Mesenchymal stem cell (in vitro differentiated cells and primary cell): Measurements from ENCODE around the gene TMPRSS4.

ENCODE experiments used
- DNase-seq: peaks from one replicate; pipeline ENCODE4 v3.0.0-alpha.2; 2013
- H2AFZ ChIP-seq: one replicate; pipeline ENCODE4 v1.6.1; 2013; ENCODE audit warnings: low read depth, mild to moderate bottlenecking, control low read depth, inconsistent platforms, low read length, moderate library complexity
- H2AK5ac ChIP-seq: 2 replicates; pipeline ENCODE4 v1.6.1; 2013; ENCODE audit warnings: low read length, moderate library complexity, mild to moderate bottlenecking, inconsistent platforms; ENCODE audit not compliant: severe bottlenecking
- H2BK120ac ChIP-seq: one replicate; pipeline ENCODE4 v1.6.1; 2013; ENCODE audit warnings: low read depth, mild to moderate bottlenecking, inconsistent platforms, low read length, moderate library complexity
- H2BK12ac ChIP-seq, 2 experiments: one replicate each; pipeline ENCODE4 v1.6.1; 2013; ENCODE audit warnings: inconsistent platforms in 2 of 2, low read length in 2 of 2, mild to moderate bottlenecking in 2 of 2, moderate library complexity in 2 of 2, control low read depth in 1 of 2
- H2BK15ac ChIP-seq: one replicate; pipeline ENCODE4 v1.6.1; 2013; ENCODE audit warnings: mild to moderate bottlenecking, low read depth, inconsistent platforms; ENCODE audit not compliant: poor library complexity, severe bottlenecking
- H2BK5ac ChIP-seq: 2 replicates; pipeline ENCODE4 v1.6.1; 2013; ENCODE audit warnings: low read depth, mild to moderate bottlenecking, low read length, control low read depth, inconsistent platforms; ENCODE audit not compliant: poor library complexity, severe bottlenecking
- H3K14ac ChIP-seq, 2 experiments: one replicate each; pipeline ENCODE4 v1.6.1; 2013; ENCODE audit warnings: inconsistent platforms in 2 of 2, low read length in 2 of 2, control low read depth in 1 of 2, mild to moderate bottlenecking in 1 of 2, moderate library complexity in 1 of 2
- H3K18ac ChIP-seq, 2 experiments: one replicate each; pipeline ENCODE4 v1.6.1; 2013; ENCODE audit warnings: inconsistent platforms in 2 of 2, low read length in 2 of 2, control low read depth in 1 of 2, low read depth in 1 of 2, mild to moderate bottlenecking in 1 of 2
- H3K23ac ChIP-seq, 2 experiments: one replicate each; pipeline ENCODE4 v1.6.1; 2013; ENCODE audit warnings: inconsistent platforms in 2 of 2, low read length in 2 of 2, mild to moderate bottlenecking in 2 of 2, moderate library complexity in 2 of 2, control low read depth in 1 of 2
- H3K27ac ChIP-seq: 2 replicates; pipeline ENCODE4 v1.5.1; 2013; ENCODE audit warnings: mild to moderate bottlenecking, moderate library complexity, low read length, control low read depth, inconsistent platforms; ENCODE audit not compliant: poor library complexity, severe bottlenecking
- H3K27me3 ChIP-seq, 2 experiments: 2 replicates each; pipeline versions ENCODE4 v1.6.1 to v1.7.0; 2013; ENCODE audit warnings: low read length in 2 of 2, mild to moderate bottlenecking in 2 of 2, moderate library complexity in 2 of 2, control low read depth in 1 of 2, inconsistent platforms in 1 of 2; ENCODE audit not compliant: control insufficient read depth in 1 of 2, insufficient read depth in 1 of 2
- H3K36me3 ChIP-seq, 2 experiments: 2 replicates each; pipeline versions ENCODE4 v1.6.1 to v1.7.0; 2013; ENCODE audit warnings: low read length in 2 of 2, control low read depth in 1 of 2, inconsistent platforms in 1 of 2, low read depth in 1 of 2, mild to moderate bottlenecking in 1 of 2; ENCODE audit not compliant: insufficient read depth in 2 of 2, control insufficient read depth in 1 of 2
- H3K4ac ChIP-seq, 2 experiments: one replicate each; pipeline ENCODE4 v1.6.1; 2013; ENCODE audit warnings: inconsistent platforms in 2 of 2, low read length in 2 of 2, mild to moderate bottlenecking in 2 of 2, moderate library complexity in 2 of 2, control low read depth in 1 of 2, low read depth in 1 of 2
- H3K4me1 ChIP-seq: 2 replicates; pipeline ENCODE4 v1.6.1; 2013; ENCODE audit warnings: low read depth, low read length, control low read depth; ENCODE audit not compliant: control insufficient read depth, insufficient read depth
- H3K4me2 ChIP-seq: 2 replicates; pipeline ENCODE4 v1.6.1; 2013; ENCODE audit warnings: low read length, mild to moderate bottlenecking, inconsistent platforms; ENCODE audit not compliant: poor library complexity, severe bottlenecking
- H3K4me3 ChIP-seq, 2 experiments: 2 replicates each; pipeline versions ENCODE4 v1.5.1 to v1.7.0; 2013; ENCODE audit warnings: low read length in 2 of 2, mild to moderate bottlenecking in 2 of 2, control low read depth in 1 of 2, low read depth in 1 of 2; ENCODE audit not compliant: insufficient read depth in 1 of 2
- H3K79me1 ChIP-seq: replicated peaks from 2 replicates; pipeline ENCODE4 v1.6.1; 2013; ENCODE audit warnings: mild to moderate bottlenecking, control low read depth, low read length, inconsistent platforms; ENCODE audit not compliant: poor library complexity, severe bottlenecking
- H3K9ac ChIP-seq: 2 replicates; pipeline ENCODE4 v1.7.0; 2013; ENCODE audit warnings: mild to moderate bottlenecking, low read length, moderate library complexity
- H3K9me3 ChIP-seq: 2 replicates; pipeline ENCODE4 v1.7.0; 2013; ENCODE audit warnings: mild to moderate bottlenecking, low read length; ENCODE audit not compliant: control insufficient read depth
- H4K8ac ChIP-seq: one replicate; pipeline ENCODE4 v1.6.1; 2013; ENCODE audit warnings: inconsistent platforms, mild to moderate bottlenecking, low read length, moderate library complexity
- H4K91ac ChIP-seq: one replicate; pipeline ENCODE4 v1.6.1; 2013; ENCODE audit warnings: mild to moderate bottlenecking, low read length, inconsistent platforms
- WGBS: methylation state at CpG from one replicate; pipeline ENCODE4 v1.1.7; 2013; ENCODE audit warnings: mixed read lengths; 5-methylcytosine and 5-hydroxymethylcytosine counted together

Gene TMPRSS4

GRCh38 chr11:118078911-118079411, 2.1 kb downstream of the TMPRSS4 start:
- H2AK5ac ChIP-seq: no peak overlapping the region
- H3K4me3 ChIP-seq: no peak overlapping the region
- no peaks in the 10 kb centered on the region for H3K79me1 ChIP-seq
- no peak overlapping the region for H3K4me2 ChIP-seq
- no peak for DNase-seq
- no peak overlapping the region for H3K18ac ChIP-seq
- H3K36me3 ChIP-seq: no peaks in the 10 kb centered on the region
- no peak overlapping the region for H2BK12ac ChIP-seq
- H4K8ac ChIP-seq: no peak overlapping the region
- no peak overlapping the region for H3K27ac ChIP-seq
- H3K9me3 ChIP-seq: no peaks in the 10 kb centered on the region
- H3K27me3 ChIP-seq: peaks cover 70% of the 10 kb centered on the region in 2 experiments
- no peak overlapping the region for H3K23ac ChIP-seq
- no peak overlapping the region for H2BK5ac ChIP-seq
- no peak overlapping the region for H4K91ac ChIP-seq
- H2BK15ac ChIP-seq: no peak overlapping the region
- no peak overlapping the region for H3K14ac ChIP-seq
- H2BK120ac ChIP-seq: no peak overlapping the region
- no peak overlapping the region for H3K4ac ChIP-seq
- H3K9ac ChIP-seq: no peak overlapping the region
- no peak overlapping the region for H2AFZ ChIP-seq
- WGBS: 56% methylated on average over 5 of the region's 5 CpGs
- no peaks in the 10 kb centered on the region for H3K4me1 ChIP-seq

- no peak overlapping the region for H2AFZ ChIP-seq
- H4K91ac ChIP-seq: no peak overlapping the region
- H4K8ac ChIP-seq: no peak overlapping the region
- DNase-seq: no peak
- H3K18ac ChIP-seq: no peak overlapping the region
- no peak overlapping the region for H2BK120ac ChIP-seq
- H3K4me3 ChIP-seq: no peak overlapping the region
- no peaks in the 10 kb centered on the region for H3K36me3 ChIP-seq
- no peak overlapping the region for H3K4me2 ChIP-seq
- H3K9ac ChIP-seq: no peak overlapping the region
- H2BK12ac ChIP-seq: no peak overlapping the region
- H3K23ac ChIP-seq: no peak overlapping the region
- H2AK5ac ChIP-seq: no peak overlapping the region
- peaks cover 65 to 75% of the 10 kb centered on the region in 2 experiments for H3K27me3 ChIP-seq
- no peak overlapping the region for H2BK15ac ChIP-seq
- H3K9me3 ChIP-seq: no peaks in the 10 kb centered on the region
- no peaks in the 10 kb centered on the region for H3K79me1 ChIP-seq
- 74% methylated on average over 10 of the region's 10 CpGs for WGBS
- no peak overlapping the region for H2BK5ac ChIP-seq
- H3K4ac ChIP-seq: no peak overlapping the region
- H3K14ac ChIP-seq: no peak overlapping the region
- no peak overlapping the region for H3K27ac ChIP-seq
- no peaks in the 10 kb centered on the region for H3K4me1 ChIP-seq
These were observed 2.6 kb downstream of the TMPRSS4 start for GRCh38 chr11:118079491-118079890.

GRCh38 chr11:118080296-118080695, 3.4 kb downstream of the TMPRSS4 start:
- WGBS: 83% methylated on average over 4 of the region's 5 CpGs
- Histone ChIP-seq H3K27ac (no peak overlapping the region), H2BK15ac (no peak overlapping the region), H3K4me3 (no peak overlapping the region), H3K14ac (no peak overlapping the region), H3K9me3 (no peaks in the 10 kb centered on the region), H4K8ac (no peak overlapping the region), H3K9ac (no peak overlapping the region), H3K4me1 (no peaks in the 10 kb centered on the region), H3K4me2 (no peak overlapping the region), H3K27me3 (peaks cover 61 to 76% of the 10 kb centered on the region in 2 experiments), H2AK5ac (no peak overlapping the region), H2BK12ac (no peak overlapping the region), H2AFZ (no peak overlapping the region), H3K79me1 (no peaks in the 10 kb centered on the region), H3K36me3 (no peaks in the 10 kb centered on the region), H2BK120ac (no peak overlapping the region), H2BK5ac (no peak overlapping the region), H3K18ac (no peak overlapping the region), H3K4ac (no peak overlapping the region), H3K23ac (no peak overlapping the region), H4K91ac (no peak overlapping the region)
- DNase-seq: no peak

- H3K9me3 ChIP-seq: peaks cover 4% of the 10 kb centered on the region
- DNase-seq: no peak
- no peaks in the 10 kb centered on the region for H3K79me1 ChIP-seq
- H3K36me3 ChIP-seq: no peaks in the 10 kb centered on the region
- no peak overlapping the region for H2BK5ac ChIP-seq
- H3K4me1 ChIP-seq: no peaks in the 10 kb centered on the region
- no peak overlapping the region for H2BK15ac ChIP-seq
- H3K4ac ChIP-seq: no peak overlapping the region
- no peak overlapping the region for H4K91ac ChIP-seq
- no peak overlapping the region for H3K4me3 ChIP-seq
- WGBS: 90% methylated on average over 17 of the region's 18 CpGs
- H3K23ac ChIP-seq: no peak overlapping the region
- H3K18ac ChIP-seq: no peak overlapping the region
- no peak overlapping the region for H2BK120ac ChIP-seq
- no peak overlapping the region for H3K14ac ChIP-seq
- H3K27me3 ChIP-seq: peaks cover 62 to 69% of the 10 kb centered on the region in 2 experiments
- no peak overlapping the region for H3K9ac ChIP-seq
- H4K8ac ChIP-seq: no peak overlapping the region
- no peak overlapping the region for H3K27ac ChIP-seq
- H2AK5ac ChIP-seq: no peak overlapping the region
- H2AFZ ChIP-seq: no peak overlapping the region
- H3K4me2 ChIP-seq: no peak overlapping the region
- no peak overlapping the region for H2BK12ac ChIP-seq
These were observed 4.5 kb downstream of the TMPRSS4 start for GRCh38 chr11:118081241-118081958.
